HCT116 (cell line): Measurements from ENCODE around the gene C5orf63. TPM values are rescaled to one million over a fixed set of nuclear protein-coding genes. Genes with fewer than 3 reads are reported as not detected.
"Not testable (repeated sequence)": the region's sequence is repeated elsewhere in the genome, so short reads cannot be mapped to it uniquely, and the experiment has no call there.

Experiments
- ATAC-seq: fragments of 200-7000 bp; cut with Tn5 transposase; 2 replicates; pipeline ENCODE4 v1.9.1; 2020; ENCODE audit warnings: mild to moderate bottlenecking, moderate library complexity
- BruUV-seq: library from RNA; stranded (reverse); fragments of 400-500 nt; replicated peaks from 2 replicates; lab custom pipeline; 2021; lab: Mats Ljungman, UMichigan
- CTCF ChIA-PET: fragments of 300-600 bp; sonication (Branson Sonifier 250); formaldehyde crosslinking; loops from one replicate; lab custom pipeline; 2021; ENCODE audit warnings: antibody characterized with exemption; lab: Charles Lee
- POLR2A ChIA-PET: fragments of 300-600, 350-600 bp; sonication (Branson Sonifier 250); formaldehyde crosslinking; loops from one replicate; lab custom pipeline; 2021; ENCODE audit warnings: antibody characterized with exemption; lab: Charles Lee
- RAD21 ChIA-PET, 2 experiments: fragments of 300-600 bp; sonication (Branson Sonifier 250); formaldehyde crosslinking; loops; one replicate each; lab custom pipeline; 2023; ENCODE audit warnings: low total read pairs in 2 of 2; ENCODE audit not compliant: uncharacterized antibody in 2 of 2, unreplicated experiment in 2 of 2, low non-redundant PET in 1 of 2; lab: Charles Lee
- DNase-seq: peaks from one replicate; pipeline ENCODE4 v3.0.0-alpha.2; 2010; ENCODE audit warnings: low read depth, low spot score
- H2AFZ ChIP-seq: fragments of 200-600 bp; shearing (Covaris generic), sonication (generic); 2 replicates; pipeline ENCODE4 v1.6.1; 2017; ENCODE audit warnings: low read depth, mixed run types, mixed read lengths, antibody characterized with exemption, low read length; ENCODE audit not compliant: poor library complexity, severe bottlenecking
- H3K27ac ChIP-seq: 2 replicates; pipeline ENCODE4 v1.5.1; 2012; ENCODE audit warnings: low read depth, low read length
- H3K27me3 ChIP-seq: fragments of 200-600 bp; sonication (generic); 2 replicates; pipeline ENCODE4 v1.6.1; 2016; ENCODE audit warnings: mixed run types, low read length, mixed read lengths; ENCODE audit not compliant: insufficient read depth
- H3K36me3 ChIP-seq, 2 experiments: fragments of 200-500 bp in 1 of 2; fragments of 200-600 bp in 1 of 2; sonication (Bioruptor generic) in 1 of 2; sonication (generic) in 1 of 2; 2 replicates each; pipeline versions ENCODE4 v1.5.1 to v1.6.1; 2014 to 2016; ENCODE audit warnings: low read length in 2 of 2, inconsistent platforms in 1 of 2, mixed read lengths in 1 of 2, mixed run types in 1 of 2; ENCODE audit not compliant: insufficient read depth in 2 of 2, control insufficient read depth in 1 of 2
- H3K4me1 ChIP-seq, 2 experiments: fragments of 200-600 bp in 1 of 2; sonication (generic) in 1 of 2; 2 replicates each; pipeline versions ENCODE4 v1.5.1 to v1.6.1; 2012 to 2017; ENCODE audit warnings: low read length in 2 of 2, inconsistent platforms in 1 of 2, mild to moderate bottlenecking in 1 of 2, mixed read lengths in 1 of 2, mixed run types in 1 of 2, moderate library complexity in 1 of 2; ENCODE audit not compliant: insufficient read depth in 2 of 2, control insufficient read depth in 1 of 2
- H3K4me2 ChIP-seq: fragments of 200-600 bp; sonication (generic); 2 replicates; pipeline ENCODE4 v1.6.1; 2017; ENCODE audit warnings: mixed run types, low read length, mixed read lengths
- H3K4me3 ChIP-seq, 2 experiments: fragments of 200-600 bp in 1 of 2; sonication (generic) in 1 of 2; replicated peaks in 1 of 2; 2 replicates each; pipeline ENCODE4 v1.5.1; 2011 to 2016; ENCODE audit warnings: low read length in 2 of 2, control low read depth in 1 of 2, low read depth in 1 of 2, mild to moderate bottlenecking in 1 of 2, mixed read lengths in 1 of 2, mixed run types in 1 of 2
- H3K79me2 ChIP-seq: fragments of 200-600 bp; sonication (generic); 2 replicates; pipeline ENCODE4 v1.6.1; 2017; ENCODE audit warnings: mild to moderate bottlenecking, mixed run types, low read length, moderate library complexity, mixed read lengths; ENCODE audit not compliant: insufficient read depth
- H3K9ac ChIP-seq: fragments of 200-600 bp; sonication (generic); 2 replicates; pipeline ENCODE4 v1.6.1; 2016; ENCODE audit warnings: low read length, mixed read lengths
- H3K9me2 ChIP-seq: fragments of 200-600 bp; sonication (generic), shearing (Covaris generic); 2 replicates; pipeline ENCODE4 v1.6.1; 2017; ENCODE audit warnings: mixed run types, mild to moderate bottlenecking, moderate library complexity; ENCODE audit not compliant: insufficient read depth
- H3K9me3 ChIP-seq, 2 experiments: fragments of 200-500 bp in 1 of 2; fragments of 200-600 bp in 1 of 2; sonication (Bioruptor generic) in 1 of 2; sonication (generic) in 1 of 2; 2 replicates each; pipeline ENCODE4 v1.6.1; 2014 to 2017; ENCODE audit warnings: low read length in 2 of 2, mixed read lengths in 2 of 2, inconsistent platforms in 1 of 2, low read depth in 1 of 2, mild to moderate bottlenecking in 1 of 2, mixed run types in 1 of 2, moderate library complexity in 1 of 2; ENCODE audit not compliant: control insufficient read depth in 1 of 2, insufficient read depth in 1 of 2
- H4K20me1 ChIP-seq: fragments of 200-600 bp; sonication (generic), shearing (Covaris generic); 2 replicates; pipeline ENCODE4 v1.6.1; 2017; ENCODE audit warnings: mixed run types, mild to moderate bottlenecking, moderate library complexity; ENCODE audit not compliant: insufficient read depth
- CBX3 ChIP-seq: IDR thresholded peaks from 2 replicates; pipeline ENCODE4 v1.6.1; 2012; ENCODE audit warnings: low read depth
- CTCF ChIP-seq, 3 experiments: fragments of 200-600 bp in 1 of 3; sonication (generic) in 1 of 3; IDR thresholded peaks in 2 of 3; conservative IDR thresholded peaks in 1 of 3; 2 replicates each; pipeline ENCODE4 v1.5.1; 2012 to 2017; ENCODE audit warnings: low read depth in 2 of 3, low read length in 2 of 3, antibody characterized with exemption in 1 of 3, borderline replicate concordance in 1 of 3, control low read depth in 1 of 3, mild to moderate bottlenecking in 1 of 3, mixed read lengths in 1 of 3, mixed run types in 1 of 3, moderate library complexity in 1 of 3; ENCODE audit not compliant: insufficient read depth in 1 of 3
- EGR1 ChIP-seq: IDR thresholded peaks from 2 replicates; pipeline ENCODE4 v1.6.1; 2012; ENCODE audit warnings: low read depth
- EZH2 ChIP-seq: fragments of 200-600 bp; sonication (generic); IDR thresholded peaks from 2 replicates; pipeline ENCODE4 v1.6.1; 2017; ENCODE audit warnings: antibody characterized with exemption, mixed run types
- FOSL1 ChIP-seq: IDR thresholded peaks from 2 replicates; pipeline ENCODE4 v1.6.1; 2012; ENCODE audit warnings: low read depth
- JUND ChIP-seq: IDR thresholded peaks from 2 replicates; pipeline ENCODE4 v1.6.1; 2012
- POLR2A ChIP-seq: IDR thresholded peaks from 2 replicates; pipeline ENCODE4 v1.7.0; 2011; ENCODE audit warnings: borderline replicate concordance; ENCODE audit not compliant: insufficient read depth, insufficient read length; ENCODE audit errors: extremely low read depth
- REST ChIP-seq: IDR thresholded peaks from 2 replicates; pipeline ENCODE4 v1.6.1; 2012; ENCODE audit warnings: low read depth
- SIN3A ChIP-seq: IDR thresholded peaks from 2 replicates; pipeline ENCODE4 v1.6.1; 2012; ENCODE audit warnings: low read depth
- YY1 ChIP-seq: IDR thresholded peaks from 2 replicates; pipeline ENCODE4 v1.6.1; 2011; ENCODE audit warnings: low read length, low read depth, moderate library complexity, mild to moderate bottlenecking; ENCODE audit not compliant: insufficient replicate concordance; ENCODE audit errors: extremely low read depth
- ZFX ChIP-seq: fragments of 450-650 bp; IDR thresholded peaks from 2 replicates; pipeline ENCODE4 v1.6.1; 2017
- ZNF274 ChIP-seq: fragments of 200-500 bp; sonication (Bioruptor generic); IDR thresholded peaks from 2 replicates; pipeline ENCODE4 v1.6.1; 2014; ENCODE audit warnings: mild to moderate bottlenecking, low read depth, low read length, inconsistent platforms
- intact Hi-C: fragments of 100-400 bp; cut with micrococcal nuclease; formaldehyde crosslinking; loops from 2 replicates; pipeline ENCODE4 v1.10.0; 2022
- total RNA-seq: library from RNA; stranded (reverse); gene quantifications from one replicate; pipeline ENCODE4 v1.2.1, GENCODE V29; 2021; ENCODE audit not compliant: unreplicated experiment
- TF ChIP-seq, protein P1 (sequence below): IDR thresholded peaks from 2 replicates; pipeline ENCODE4 v1.6.1; 2012

Gene C5orf63
- total RNA-seq, 1 experiment from 2014 or later, result 4.4 TPM

GRCh38 chr5:127019928-127020327 lies 53.4 kb downstream of the C5orf63 start:
- ATAC-seq (no peak), DNase-seq (no peak)
- Histone ChIP-seq H3K9me2 (no peaks in the 10 kb centered on the region), H3K9me3 (no peaks in the 10 kb centered on the region), H3K79me2 (no peaks in the 10 kb centered on the region), H3K4me1 (no peaks in the 10 kb centered on the region), H3K4me2 (no peak overlapping the region), H2AFZ (no peak overlapping the region), H3K9ac (no peak overlapping the region), H4K20me1 (no peaks in the 10 kb centered on the region), H3K36me3 (no peaks in the 10 kb centered on the region), H3K4me3 (no peak overlapping the region), H3K27me3 (no peaks in the 10 kb centered on the region), H3K27ac (no peak overlapping the region)
- ChIA-PET CTCF (no interaction called here), POLR2A (no interaction called here), RAD21 (no interaction called here)
- intact Hi-C loops, result no loop called here
- TF ChIP-seq ZFX (no peak), CBX3 (no peak), POLR2A (no peak), SIN3A (no peak), YY1 (no peak), EZH2 (no peak), CTCF (IDR thresholded peaks at IDR 0.05 in 2 of 3, conservative IDR thresholded peaks at IDR 0.05 in 1 of 3; ENCODE audit: borderline replicate concordance in 1 of 3, insufficient read depth in 1 of 3, low read depth in 2 of 3, low read length in 2 of 3) (no peak), REST (no peak), FOSL1 (no peak), EGR1 (no peak), ZNF274 (no peak), JUND (no peak)
- TF ChIP-seq, protein P1, sequence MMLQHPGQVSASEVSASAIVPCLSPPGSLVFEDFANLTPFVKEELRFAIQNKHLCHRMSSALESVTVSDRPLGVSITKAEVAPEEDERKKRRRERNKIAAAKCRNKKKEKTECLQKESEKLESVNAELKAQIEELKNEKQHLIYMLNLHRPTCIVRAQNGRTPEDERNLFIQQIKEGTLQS, result no peak
- no TSS peak for BruUV-seq

GRCh38 chr5:127016722-127017121 lies 56.6 kb downstream of the C5orf63 start:
- H2AFZ ChIP-seq, DNase-seq, H3K4me3 ChIP-seq, H3K9me3 ChIP-seq, BruUV-seq, H3K27ac ChIP-seq, H4K20me1 ChIP-seq, H3K79me2 ChIP-seq, H3K27me3 ChIP-seq, H3K9ac ChIP-seq, H3K36me3 ChIP-seq, H3K4me2 ChIP-seq, intact Hi-C loops, POLR2A ChIA-PET, CTCF ChIA-PET, H3K4me1 ChIP-seq, H3K9me2 ChIP-seq, ATAC-seq, RAD21 ChIA-PET: not testable (repeated sequence)
